Kasumi-1 (cell line): Measurements from ENCODE around the gene GFRA1.

Experiments used
- DNase-seq, 2 experiments: peaks; one replicate each; lab custom pipeline; 2025; lab: John Stamatoyannopoulos, UW

GFRA1 gene

GRCh38 chr10:116027355-116027754, 245.7 kb downstream of the GFRA1 start:
- DNase-seq: no peak

- DNase-seq: no peak
Measured at GRCh38 chr10:116026725-116027124, 246.3 kb downstream of the GFRA1 start.

GRCh38 chr10:116026315-116026714, 246.7 kb downstream of the GFRA1 start:
- no peak for DNase-seq

- no peak for DNase-seq
Measured at GRCh38 chr10:116024271-116024878, 248.6 kb downstream of the GFRA1 start.

- DNase-seq: no peak
Measured at GRCh38 chr10:116017405-116017804, 255.6 kb downstream of the GFRA1 start.

GRCh38 chr10:116015583-116016333, 257.2 kb downstream of the GFRA1 start:
- no peak for DNase-seq

- DNase-seq: no peak
Measured at GRCh38 chr10:116014871-116015582, 258.0 kb downstream of the GFRA1 start.

GRCh38 chr10:116014326-116014725, 258.7 kb downstream of the GFRA1 start:
- DNase-seq: no peak

- no peak for DNase-seq
Measured at GRCh38 chr10:116011929-116012328, 261.1 kb downstream of the GFRA1 start.

- DNase-seq: no peak
Measured at GRCh38 chr10:116007256-116007891, 265.6 kb downstream of the GFRA1 start.
